Stomach (tissue), 9 donors: ENCODE results near the gene DRAP1. TPM values are rescaled to one million over a fixed set of nuclear protein-coding genes. Genes with fewer than 3 reads are reported as not detected.

Source experiments
- DNase-seq, 2 donors: peaks; one replicate each; pipeline versions ENCODE4 v3.0.0 to v3.0.0-alpha.2; 2013 to 2019
- H3K27ac ChIP-seq, 5 donors: fragments of 200-600 bp in 4 of 5; sonication (generic) in 4 of 5; one replicate each; pipeline ENCODE4 v1.5.1; 2013 to 2019; ENCODE audit warnings: mild to moderate bottlenecking in 1 of 5, moderate library complexity in 1 of 5
- H3K27me3 ChIP-seq, 3 donors: fragments of 200-600 bp; sonication (generic); one replicate each; pipeline ENCODE4 v1.5.1; 2017 to 2019; ENCODE audit warnings: mixed run types in 1 of 3
- H3K36me3 ChIP-seq, 4 donors: fragments of 200-600 bp; sonication (generic); 1 replicate in 3 of 4; 2 replicates in 1 of 4; pipeline ENCODE4 v1.5.1; 2016 to 2019
- H3K4me1 ChIP-seq, 4 donors: fragments of 200-600 bp; sonication (generic); one replicate each; pipeline ENCODE4 v1.5.1; 2016 to 2019
- H3K4me3 ChIP-seq, 4 donors: fragments of 200-600 bp; sonication (generic) in 3 of 4; one replicate each; pipeline ENCODE4 v1.5.1; 2016 to 2019; ENCODE audit warnings: mild to moderate bottlenecking in 1 of 4
- H3K9me3 ChIP-seq, 4 donors: fragments of 200-600 bp; sonication (generic); one replicate each; pipeline ENCODE4 v1.5.1; 2016 to 2019
- EP300 ChIP-seq: sonication (generic); formaldehyde crosslinking; IDR thresholded peaks from one replicate; pipeline ENCODE4 v1.6.1; 2017; ENCODE audit warnings: antibody characterized with exemption
- POLR2A ChIP-seq, 4 donors: fragments of 450-650 bp; IDR thresholded peaks; one replicate each; pipeline ENCODE4 v1.6.1; 2016; ENCODE audit warnings: antibody characterized with exemption in 4 of 4, control low read depth in 2 of 4, mild to moderate bottlenecking in 1 of 4, moderate library complexity in 1 of 4
- POLR2AphosphoS5 ChIP-seq, 3 donors: sonication (generic); formaldehyde crosslinking; IDR thresholded peaks; one replicate each; pipeline ENCODE4 v1.6.1; 2016; ENCODE audit warnings: antibody characterized with exemption in 3 of 3
- WGBS, 5 donors: extraction: QIAGEN DNeasy Blood & Tissue Kit in 3 of 5; methylation state at CpG; one replicate each; pipeline versions ENCODE4 v1.1.5 to v1.1.7; 2013 to 2018; 5-methylcytosine and 5-hydroxymethylcytosine counted together
- intact Hi-C: fragments of 100-400 bp; cut with DNase I; formaldehyde crosslinking; loops from one replicate; pipeline ENCODE4 v1.15.1; 2023; ENCODE audit warnings: low total_unique reads
- polyA plus RNA-seq, 3 donors: library from polyadenylated mRNA; stranded (reverse); fragments of 200-250 nt; gene quantifications; one replicate each; pipeline ENCODE4 v1.2.3, GENCODE V29; 2013
- total RNA-seq, 5 donors: library from RNA; depleted of rRNA; stranded (reverse); fragments of >200 nt; gene quantifications; one replicate each; pipeline versions ENCODE4 v1.1.0 to v1.2.3, GENCODE V29; 2014 to 2016
- TF ChIP-seq, protein P1 (sequence below), 7 experiments: fragments of 450-650 bp in 4 of 7; fragments of 200-600 bp in 3 of 7; sonication (generic) in 3 of 7; IDR thresholded peaks; one replicate each; pipeline ENCODE4 v1.5.1; 2016 to 2019; ENCODE audit warnings: antibody characterized with exemption in 7 of 7, control low read depth in 2 of 7, mild to moderate bottlenecking in 1 of 7
- donor health status: healthy with polysubstance abuse.
- donor health status: Bipolar disorder and iron deficiency.
- donor health status: healthy.

The DRAP1 gene
- total and polyA plus RNA-seq, 8 donors, result 13.3 to 133 (median 64.0) TPM

DNA sequence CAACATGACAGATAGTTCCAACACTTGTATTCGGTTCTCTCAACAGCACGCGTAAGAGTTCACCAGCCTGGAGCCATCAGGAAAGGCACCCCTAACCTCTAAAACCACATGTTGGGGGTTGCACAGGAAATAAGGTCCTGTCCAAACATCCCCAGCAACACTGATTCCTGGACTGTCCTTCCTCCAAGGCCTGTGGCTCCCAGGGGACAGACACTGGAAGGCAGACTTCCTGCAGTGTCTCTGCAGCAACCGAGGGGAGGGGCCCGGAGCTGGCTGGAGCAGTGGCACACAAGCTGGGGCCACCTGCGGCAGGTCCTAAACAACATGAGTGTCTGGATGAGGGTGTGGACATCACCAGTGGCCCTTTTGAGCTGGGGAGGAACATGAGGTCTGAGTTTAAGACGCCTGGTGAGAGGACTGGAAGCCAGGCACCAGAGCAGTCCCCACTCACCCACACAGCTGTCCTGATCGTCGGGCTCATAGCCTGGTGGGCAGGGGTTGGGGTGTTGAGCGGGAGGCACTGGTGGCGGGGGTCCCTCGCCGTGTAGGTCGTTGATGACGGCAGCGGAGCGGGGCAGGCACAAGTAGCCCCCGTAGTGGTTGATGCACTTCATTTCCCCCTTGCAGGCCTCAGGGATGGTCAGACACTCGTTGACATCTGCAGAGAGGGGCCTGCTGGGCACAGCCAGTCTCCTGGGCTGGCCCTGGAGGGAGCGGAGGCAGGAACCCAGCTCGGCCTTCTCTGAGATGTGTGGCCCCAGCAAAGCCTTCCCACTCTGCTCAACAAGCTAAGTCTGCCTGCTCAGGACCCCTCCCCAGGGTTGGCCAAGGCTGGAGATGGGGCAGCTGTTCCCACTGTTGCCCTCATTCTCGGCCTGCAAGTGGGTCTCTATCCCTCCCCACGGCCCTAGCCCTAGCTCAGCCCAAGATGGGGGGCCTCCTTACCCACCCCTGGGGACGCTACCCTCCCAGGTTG is 48.2 kb upstream of the DRAP1 start:
- Histone ChIP-seq H3K27me3 (no peaks in the 10 kb centered on the region), H3K9me3 (no peaks in the 10 kb centered on the region), H3K27ac (peak overlapping the region in 4 of 5 donors; percentile 85 to 91 (median 88)), H3K4me1 (peaks cover 34 to 58% (median 41%) of the 10 kb centered on the region in 4 donors), H3K36me3 (peaks cover 2 to 48% (median 36%) of the 10 kb centered on the region in 4 donors), H3K4me3 (peak overlapping the region; percentile 60 to 63 (median 62))
- WGBS, 5 donors, result 58 to 74% (median 73%) methylated on average over 11 to 24 of the region's 24 CpGs
- TF ChIP-seq, protein P1, sequence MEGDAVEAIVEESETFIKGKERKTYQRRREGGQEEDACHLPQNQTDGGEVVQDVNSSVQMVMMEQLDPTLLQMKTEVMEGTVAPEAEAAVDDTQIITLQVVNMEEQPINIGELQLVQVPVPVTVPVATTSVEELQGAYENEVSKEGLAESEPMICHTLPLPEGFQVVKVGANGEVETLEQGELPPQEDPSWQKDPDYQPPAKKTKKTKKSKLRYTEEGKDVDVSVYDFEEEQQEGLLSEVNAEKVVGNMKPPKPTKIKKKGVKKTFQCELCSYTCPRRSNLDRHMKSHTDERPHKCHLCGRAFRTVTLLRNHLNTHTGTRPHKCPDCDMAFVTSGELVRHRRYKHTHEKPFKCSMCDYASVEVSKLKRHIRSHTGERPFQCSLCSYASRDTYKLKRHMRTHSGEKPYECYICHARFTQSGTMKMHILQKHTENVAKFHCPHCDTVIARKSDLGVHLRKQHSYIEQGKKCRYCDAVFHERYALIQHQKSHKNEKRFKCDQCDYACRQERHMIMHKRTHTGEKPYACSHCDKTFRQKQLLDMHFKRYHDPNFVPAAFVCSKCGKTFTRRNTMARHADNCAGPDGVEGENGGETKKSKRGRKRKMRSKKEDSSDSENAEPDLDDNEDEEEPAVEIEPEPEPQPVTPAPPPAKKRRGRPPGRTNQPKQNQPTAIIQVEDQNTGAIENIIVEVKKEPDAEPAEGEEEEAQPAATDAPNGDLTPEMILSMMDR (IDR thresholded peaks at IDR 0.05), result no peak
- no peak for TF ChIP-seq POLR2A (IDR thresholded peaks at IDR 0.05)
- no peak for TF ChIP-seq EP300
- TF ChIP-seq POLR2AphosphoS5 (IDR thresholded peaks at IDR 0.05), result no peak
- intact Hi-C loops, result no loop called here
- DNase-seq, result peak in 1 of 2 donors; percentile 53

DNA sequence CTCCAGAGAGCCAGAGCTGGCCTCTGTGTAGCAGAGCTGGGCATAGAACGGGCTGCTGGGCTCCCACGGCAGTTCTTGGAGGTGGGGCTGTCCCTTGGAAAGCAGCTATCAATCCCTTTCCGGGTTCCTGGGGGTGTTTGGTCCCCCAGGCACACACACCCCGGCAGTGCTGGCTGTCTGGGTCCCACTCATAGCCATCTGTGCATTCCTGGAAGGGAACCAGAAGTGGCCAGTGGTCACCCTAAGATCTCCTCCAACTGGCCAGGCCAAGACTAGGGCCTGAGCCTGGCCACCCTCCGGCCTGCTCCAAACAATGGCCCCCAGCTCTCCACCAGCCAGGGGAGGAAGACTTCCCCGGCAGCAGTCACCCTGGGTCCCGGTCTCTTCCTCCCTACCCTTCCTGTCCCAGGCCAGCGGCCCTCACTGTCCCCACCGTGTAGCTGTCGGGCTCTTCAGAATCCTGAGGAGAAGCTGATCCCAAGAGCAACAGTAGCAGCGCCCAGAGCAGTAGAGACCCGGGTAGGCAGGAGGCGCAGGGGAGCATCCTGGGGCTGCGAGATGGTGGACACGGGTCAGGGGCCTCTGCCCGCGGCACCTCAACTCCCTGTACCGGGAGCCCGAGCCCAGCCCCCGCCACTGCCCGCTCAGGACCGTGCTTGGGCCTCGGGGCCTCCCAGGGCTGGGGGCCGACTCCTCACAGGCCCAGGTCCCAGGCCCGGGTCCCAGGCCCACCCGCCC is 47.2 kb upstream of the DRAP1 start:
- no peaks in the 10 kb centered on the region for H3K9me3 ChIP-seq
- intact Hi-C loops, result no loop called here
- H3K4me1 ChIP-seq, result peaks cover 34 to 55% (median 41%) of the 10 kb centered on the region in 4 donors
- H3K27me3 ChIP-seq, result no peaks in the 10 kb centered on the region
- 29 to 51% (median 47%) methylated on average over 10 to 26 of the region's 26 CpGs for WGBS, 5 donors
- peak overlapping the region; percentile 60 to 63 (median 62) for H3K4me3 ChIP-seq
- peak overlapping the region; percentile 48 to 91 (median 87) for H3K27ac ChIP-seq
- H3K36me3 ChIP-seq, result peaks cover 0 to 38% (median 26%) of the 10 kb centered on the region in 4 donors
- peak in 1 of 2 donors; percentile 55 for DNase-seq
- TF ChIP-seq POLR2A (IDR thresholded peaks at IDR 0.05) (no peak), POLR2AphosphoS5 (IDR thresholded peaks at IDR 0.05) (no peak), EP300 (no peak)
- TF ChIP-seq, protein P1 (IDR thresholded peaks at IDR 0.05), result no peak

DNA sequence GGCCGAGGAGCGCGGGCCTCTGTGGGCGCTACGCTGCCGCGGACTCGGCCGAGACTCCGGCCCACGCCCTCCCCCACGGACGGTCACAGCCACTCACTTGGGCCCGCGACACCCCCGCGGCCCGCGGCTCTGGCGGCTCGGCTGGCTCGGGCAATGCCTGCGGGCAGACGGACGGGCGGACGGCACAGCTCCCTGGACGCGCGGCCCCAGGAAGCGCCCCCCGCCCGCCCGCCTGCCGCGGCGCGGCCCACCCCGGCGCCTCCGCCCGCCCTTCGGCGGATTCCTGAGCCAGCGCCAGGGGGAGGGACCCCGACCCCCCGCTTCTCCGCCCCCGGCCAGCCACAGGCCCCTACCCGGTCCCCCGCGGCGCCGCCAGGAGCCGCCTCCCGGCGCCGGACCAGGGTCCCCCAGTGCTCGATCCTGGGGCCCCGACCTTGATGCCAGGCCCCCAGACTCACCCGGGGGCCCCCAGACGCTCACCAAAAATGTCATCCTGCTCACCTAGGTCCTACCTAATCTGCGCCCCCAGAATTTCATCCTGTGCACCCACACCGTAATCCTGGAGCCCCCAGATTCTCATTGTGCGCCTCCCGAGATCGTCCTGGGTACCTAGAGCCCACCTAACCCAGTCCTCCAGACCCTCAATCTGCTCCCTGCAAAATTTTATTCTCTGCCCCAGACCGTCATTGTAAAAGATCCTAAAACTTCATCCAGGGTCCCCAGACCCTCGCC is 46.5 kb upstream of the DRAP1 start, which contains the start of gene EFEMP2:
EFEMP2 (minus strand) TSS at position 215 of the 732 bp plus-strand sequence. CDS start 446 bp downstream, outside the sequence.
- 1 to 2% (median 1%) methylated on average over 8 to 69 of the region's 69 CpGs for WGBS, 5 donors
- no peak for TF ChIP-seq EP300
- TF ChIP-seq, protein P1 (IDR thresholded peaks at IDR 0.05), result no peak
- peaks cover 0 to 30% (median 19%) of the 10 kb centered on the region in 4 donors for H3K36me3 ChIP-seq
- H3K27ac ChIP-seq, result peak within 1 kb of the TSS; percentile 78 to 91 (median 87)
- H3K4me3 ChIP-seq, result peak within 1 kb of the TSS; percentile 60 to 63 (median 62)
- intact Hi-C loops, result no loop called here
- no peaks in the 10 kb centered on the region for H3K9me3 ChIP-seq
- peak in 1 of 2 donors; percentile 88 for DNase-seq
- peaks cover 34 to 47% (median 39%) of the 10 kb centered on the region in 4 donors for H3K4me1 ChIP-seq
- no peaks in the 10 kb centered on the region for H3K27me3 ChIP-seq
